Astrocyte (in vitro differentiated cells and primary cell): Measurements from ENCODE around the gene CCDC120. TPM values are rescaled to one million over a fixed set of nuclear protein-coding genes. Genes with fewer than 3 reads are reported as not detected.

Source experiments
- DNase-seq: peaks from one replicate; pipeline ENCODE4 v3.0.0-alpha.2; 2010; ENCODE audit warnings: low read depth
- FAIRE-seq: peaks from 2 replicates; lab custom pipeline; 2011; peaks lifted over from hg19 to GRCh38; lab: Jason Lieb, UNC
- H2AFZ ChIP-seq: 2 replicates; pipeline ENCODE4 v1.6.0; 2012; ENCODE audit warnings: low read depth, low read length, inconsistent platforms
- H3K27ac ChIP-seq: 2 replicates; pipeline ENCODE4 v1.5.1; 2011; ENCODE audit warnings: low read depth, low read length, inconsistent platforms
- H3K27me3 ChIP-seq: 2 replicates; pipeline ENCODE4 v1.6.0; 2011; ENCODE audit warnings: low read length, inconsistent platforms; ENCODE audit not compliant: insufficient read depth
- H3K36me3 ChIP-seq: 2 replicates; pipeline ENCODE4 v1.5.1; 2011; ENCODE audit warnings: low read length, inconsistent platforms; ENCODE audit not compliant: insufficient read depth
- H3K4me1 ChIP-seq: 2 replicates; pipeline ENCODE4 v1.5.1; 2011; ENCODE audit warnings: low read length, inconsistent platforms; ENCODE audit not compliant: insufficient read depth
- H3K4me2 ChIP-seq: 2 replicates; pipeline ENCODE4 v1.6.0; 2012; ENCODE audit warnings: low read length, inconsistent platforms
- H3K4me3 ChIP-seq: 2 replicates; pipeline ENCODE4 v1.5.1; 2011; ENCODE audit warnings: low read depth, mild to moderate bottlenecking, low read length, inconsistent platforms; ENCODE audit not compliant: insufficient read depth
- H3K79me2 ChIP-seq: 2 replicates; pipeline ENCODE4 v1.6.0; 2012; ENCODE audit warnings: mild to moderate bottlenecking, low read length, inconsistent platforms; ENCODE audit not compliant: insufficient read depth
- H3K9ac ChIP-seq: 2 replicates; pipeline ENCODE4 v1.6.0; 2012; ENCODE audit warnings: mild to moderate bottlenecking, low read length, inconsistent platforms
- H3K9me3 ChIP-seq: 2 replicates; pipeline ENCODE4 v1.5.1; 2012; ENCODE audit warnings: low read depth, mild to moderate bottlenecking, low read length, inconsistent platforms; ENCODE audit not compliant: insufficient read depth
- H4K20me1 ChIP-seq: 2 replicates; pipeline ENCODE4 v1.6.0; 2012; ENCODE audit warnings: low read length, inconsistent platforms; ENCODE audit not compliant: insufficient read depth
- H3K27ac Mint-ChIP-seq: one replicate; pipeline ENCODE4 v1.8.0; 2021; ENCODE audit warnings: mild to moderate bottlenecking, mixed read lengths; ENCODE audit not compliant: unreplicated experiment
- H3K27me3 Mint-ChIP-seq: one replicate; pipeline ENCODE4 v1.8.0; 2021; ENCODE audit warnings: low read depth, mixed read lengths; ENCODE audit not compliant: unreplicated experiment
- H3K36me3 Mint-ChIP-seq: one replicate; pipeline ENCODE4 v1.8.0; 2021; ENCODE audit warnings: low read depth, mixed read lengths; ENCODE audit not compliant: unreplicated experiment
- H3K4me1 Mint-ChIP-seq: one replicate; pipeline ENCODE4 v1.8.0; 2021; ENCODE audit warnings: low read depth, mixed read lengths; ENCODE audit not compliant: unreplicated experiment
- H3K4me3 Mint-ChIP-seq: one replicate; pipeline ENCODE4 v1.8.0; 2021; ENCODE audit warnings: mild to moderate bottlenecking, moderate library complexity, mixed read lengths; ENCODE audit not compliant: unreplicated experiment
- H3K9me3 Mint-ChIP-seq: one replicate; pipeline ENCODE4 v1.8.0; 2021; ENCODE audit warnings: mild to moderate bottlenecking, mixed read lengths; ENCODE audit not compliant: unreplicated experiment
- EZH2 ChIP-seq: IDR thresholded peaks from 2 replicates; pipeline ENCODE4 v1.6.1; 2012; ENCODE audit warnings: mild to moderate bottlenecking, low read length, inconsistent platforms; ENCODE audit not compliant: insufficient read depth
- total RNA-seq: library from RNA; stranded (reverse); gene quantifications from 2 replicates; pipeline ENCODE4 v1.2.1, GENCODE V29; 2021
- TF ChIP-seq, protein P1 (sequence below): IDR thresholded peaks from 2 replicates; pipeline ENCODE4 v1.5.1; 2011; ENCODE audit warnings: low read depth, mild to moderate bottlenecking, inconsistent platforms, low read length, moderate library complexity; ENCODE audit not compliant: insufficient read depth

CCDC120 gene
- total RNA-seq, 1 donor from 2014 or later = 8.2 TPM

DNA sequence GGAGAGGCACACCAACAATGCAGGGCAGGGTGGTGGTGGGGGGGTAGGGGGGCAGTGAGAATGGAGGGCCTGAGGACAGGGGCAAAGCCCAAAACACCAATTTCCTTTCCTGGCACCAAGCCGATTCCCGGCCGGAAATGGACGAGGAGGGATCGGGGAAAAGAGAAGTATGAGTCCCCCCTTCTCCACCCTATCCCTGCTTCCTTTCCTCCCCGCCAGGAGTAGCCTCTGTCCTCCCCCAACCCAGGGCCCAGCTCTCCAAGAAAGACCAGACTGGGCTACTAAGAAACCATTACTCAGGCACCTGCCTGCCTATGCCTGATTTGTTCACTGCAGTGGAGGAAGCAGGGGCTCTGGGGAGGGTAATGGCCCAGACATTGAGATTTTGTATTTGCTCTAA is 402 bp downstream of the CCDC120 start:
- Histone ChIP-seq H3K4me3 (no peak overlapping the region), H3K79me2 (peaks cover 2% of the 10 kb centered on the region), H3K36me3 (no peaks in the 10 kb centered on the region), H3K4me2 (no peak overlapping the region), H3K4me1 (peaks cover under 1% of the 10 kb centered on the region), H3K27me3 (no peaks in the 10 kb centered on the region), H3K9me3 (no peaks in the 10 kb centered on the region), H4K20me1 (no peaks in the 10 kb centered on the region), H2AFZ (no peak overlapping the region), H3K9ac (no peak overlapping the region), H3K27ac (no peak overlapping the region)
- H3K4me3 Mint-ChIP-seq = no peak overlapping the region
- no peak for DNase-seq
- no peaks in the 10 kb centered on the region for H3K27me3 Mint-ChIP-seq
- TF ChIP-seq EZH2 = no peak
- TF ChIP-seq, protein P1, sequence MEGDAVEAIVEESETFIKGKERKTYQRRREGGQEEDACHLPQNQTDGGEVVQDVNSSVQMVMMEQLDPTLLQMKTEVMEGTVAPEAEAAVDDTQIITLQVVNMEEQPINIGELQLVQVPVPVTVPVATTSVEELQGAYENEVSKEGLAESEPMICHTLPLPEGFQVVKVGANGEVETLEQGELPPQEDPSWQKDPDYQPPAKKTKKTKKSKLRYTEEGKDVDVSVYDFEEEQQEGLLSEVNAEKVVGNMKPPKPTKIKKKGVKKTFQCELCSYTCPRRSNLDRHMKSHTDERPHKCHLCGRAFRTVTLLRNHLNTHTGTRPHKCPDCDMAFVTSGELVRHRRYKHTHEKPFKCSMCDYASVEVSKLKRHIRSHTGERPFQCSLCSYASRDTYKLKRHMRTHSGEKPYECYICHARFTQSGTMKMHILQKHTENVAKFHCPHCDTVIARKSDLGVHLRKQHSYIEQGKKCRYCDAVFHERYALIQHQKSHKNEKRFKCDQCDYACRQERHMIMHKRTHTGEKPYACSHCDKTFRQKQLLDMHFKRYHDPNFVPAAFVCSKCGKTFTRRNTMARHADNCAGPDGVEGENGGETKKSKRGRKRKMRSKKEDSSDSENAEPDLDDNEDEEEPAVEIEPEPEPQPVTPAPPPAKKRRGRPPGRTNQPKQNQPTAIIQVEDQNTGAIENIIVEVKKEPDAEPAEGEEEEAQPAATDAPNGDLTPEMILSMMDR = no peak
- no peak overlapping the region for H3K27ac Mint-ChIP-seq
- no peaks in the 10 kb centered on the region for H3K36me3 Mint-ChIP-seq
- FAIRE-seq = no peak
- no peaks in the 10 kb centered on the region for H3K9me3 Mint-ChIP-seq
- H3K4me1 Mint-ChIP-seq = peaks cover 11% of the 10 kb centered on the region

DNA sequence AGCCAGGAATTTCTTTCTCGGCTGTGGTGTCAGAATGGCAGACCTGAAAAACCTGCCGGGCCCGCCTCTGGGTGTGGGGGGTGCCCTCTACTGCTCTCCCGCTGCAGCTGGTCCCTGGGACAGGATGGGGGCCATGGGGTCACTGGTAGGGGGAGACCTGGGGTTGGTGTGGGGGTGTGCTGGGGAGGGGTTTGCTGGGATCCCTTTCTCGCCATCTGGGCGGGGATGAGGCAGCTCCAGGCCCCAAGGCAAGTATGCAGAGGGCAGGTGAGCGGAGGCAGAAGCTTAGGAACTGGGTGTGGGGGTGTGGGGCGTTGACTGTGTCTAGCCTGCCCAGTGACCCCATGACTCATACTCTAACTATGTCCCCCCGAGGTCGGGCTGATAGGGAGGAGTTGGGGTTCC is 884 bp downstream of the CCDC120 start:
- no peaks in the 10 kb centered on the region for H3K9me3 ChIP-seq
- no peak overlapping the region for H3K9ac ChIP-seq
- no peak overlapping the region for H2AFZ ChIP-seq
- no peak for FAIRE-seq
- no peaks in the 10 kb centered on the region for H3K9me3 Mint-ChIP-seq
- no peaks in the 10 kb centered on the region for H3K27me3 Mint-ChIP-seq
- H3K4me3 Mint-ChIP-seq = no peak overlapping the region
- H3K27ac Mint-ChIP-seq = no peak overlapping the region
- peaks cover 7% of the 10 kb centered on the region for H3K4me1 Mint-ChIP-seq
- TF ChIP-seq, protein P1 = no peak
- no peak for TF ChIP-seq EZH2
- no peaks in the 10 kb centered on the region for H4K20me1 ChIP-seq
- H3K36me3 Mint-ChIP-seq = no peaks in the 10 kb centered on the region
- H3K36me3 ChIP-seq = no peaks in the 10 kb centered on the region
- H3K79me2 ChIP-seq = no peaks in the 10 kb centered on the region
- no peak overlapping the region for H3K4me3 ChIP-seq
- H3K4me2 ChIP-seq = no peak overlapping the region
- DNase-seq = no peak
- H3K27ac ChIP-seq = no peak overlapping the region
- no peaks in the 10 kb centered on the region for H3K4me1 ChIP-seq
- no peaks in the 10 kb centered on the region for H3K27me3 ChIP-seq

DNA sequence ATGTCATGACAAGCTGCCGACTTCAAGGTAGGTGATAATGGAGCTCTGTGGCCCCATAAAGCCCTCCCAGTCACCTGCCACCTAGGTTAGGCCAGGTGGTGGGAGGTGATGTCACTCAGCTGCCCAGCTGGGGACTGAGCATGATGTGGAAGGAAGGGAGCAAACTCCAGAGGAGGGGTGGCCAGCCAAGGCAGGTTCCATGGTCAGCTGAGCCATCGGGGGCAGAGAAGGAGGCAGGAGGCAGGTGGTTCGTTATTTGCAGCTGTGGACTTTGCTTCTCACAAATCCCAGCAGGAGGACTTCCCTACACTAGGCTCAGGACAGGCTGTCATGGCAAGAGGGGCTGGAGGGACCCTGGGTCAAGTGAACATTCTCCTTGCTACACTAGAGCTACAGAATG is 2.1 kb downstream of the CCDC120 start:
- Mint-ChIP-seq H3K27me3 (no peaks in the 10 kb centered on the region), H3K36me3 (no peaks in the 10 kb centered on the region), H3K4me1 (peaks cover 4% of the 10 kb centered on the region), H3K27ac (no peak overlapping the region), H3K4me3 (no peak overlapping the region), H3K9me3 (no peaks in the 10 kb centered on the region)
- Histone ChIP-seq H4K20me1 (no peaks in the 10 kb centered on the region), H3K36me3 (no peaks in the 10 kb centered on the region), H3K27ac (no peak overlapping the region), H3K4me2 (no peak overlapping the region), H3K4me1 (no peaks in the 10 kb centered on the region), H3K4me3 (no peak overlapping the region), H3K27me3 (no peaks in the 10 kb centered on the region), H2AFZ (no peak overlapping the region), H3K9ac (no peak overlapping the region), H3K9me3 (no peaks in the 10 kb centered on the region), H3K79me2 (no peaks in the 10 kb centered on the region)
- FAIRE-seq = no peak
- TF ChIP-seq EZH2 = no peak
- TF ChIP-seq, protein P1 = no peak
- DNase-seq = no peak
